Thoracic aorta (tissue), 2 donors: ENCODE measurements around the gene RNFT2. TPM values are rescaled to one million over a fixed set of nuclear protein-coding genes. Genes with fewer than 3 reads are reported as not detected.
A peak's percentile ranks its signal among the peaks of the same experiment; 100 is the strongest.
"Not testable (repeated sequence)": the region's sequence is repeated elsewhere in the genome, so short reads cannot be mapped to it uniquely, and the experiment has no call there.

Experiments
- ATAC-seq: fragments of 150-250 bp; one replicate; pipeline ENCODE4 v1.8.0; 2017; ENCODE audit warnings: low read depth; ENCODE audit not compliant: insufficient number of reproducible peaks, low FRiP score
- DNase-seq: peaks from one replicate; pipeline ENCODE4 v3.0.0-alpha.2; 2020; ENCODE audit warnings: low spot score
- H3K27ac ChIP-seq, 2 donors: fragments of 200-600 bp; sonication (generic); 1 replicate in 1 of 2; 2 replicates in 1 of 2; pipeline ENCODE4 v1.5.1; 2016; ENCODE audit warnings: mild to moderate bottlenecking in 2 of 2, moderate library complexity in 2 of 2
- H3K27me3 ChIP-seq: fragments of 200-600 bp; sonication (generic); replicated peaks from 2 replicates; pipeline ENCODE4 v1.6.0; 2016; ENCODE audit warnings: mild to moderate bottlenecking; ENCODE audit not compliant: insufficient read depth
- H3K36me3 ChIP-seq: fragments of 200-600 bp; sonication (generic); one replicate; pipeline ENCODE4 v1.5.1; 2016
- H3K4me1 ChIP-seq, 2 donors: fragments of 200-600 bp; sonication (generic); 1 replicate in 1 of 2; 2 replicates in 1 of 2; pipeline versions ENCODE4 v1.5.1 to v1.6.0; 2016; ENCODE audit warnings: low read depth in 2 of 2, mild to moderate bottlenecking in 1 of 2; ENCODE audit not compliant: control insufficient read depth in 1 of 2
- H3K4me3 ChIP-seq: fragments of 200-600 bp; sonication (generic); 2 replicates; pipeline ENCODE4 v1.5.1; 2016; ENCODE audit warnings: mild to moderate bottlenecking
- H3K9me3 ChIP-seq: fragments of 200-600 bp; sonication (generic); 2 replicates; pipeline ENCODE4 v1.5.1; 2016
- CTCF ChIP-seq: fragments of 200-600 bp; sonication (generic); IDR thresholded peaks from one replicate; pipeline ENCODE4 v1.5.1; 2019; ENCODE audit warnings: antibody characterized with exemption
- total RNA-seq, 2 donors: library from RNA; depleted of rRNA; stranded (reverse); fragments of >200 nt; gene quantifications; one replicate each; pipeline versions ENCODE4 v1.1.0 to v1.2.3, GENCODE V29; 2016

The RNFT2 gene
- total RNA-seq, 2 donors from 2014 or later: 1.1 to 1.5 TPM

GRCh38 chr12:116736962-116737773 lies 947 bp upstream of the RNFT2 start:
- peaks cover 11 to 17% of the 10 kb centered on the region in 2 donors for H3K4me1 ChIP-seq
- no peaks in the 10 kb centered on the region for H3K36me3 ChIP-seq
- peak overlapping the region; percentile 84 for H3K4me3 ChIP-seq
- no peaks in the 10 kb centered on the region for H3K9me3 ChIP-seq
- DNase-seq (no peak), ATAC-seq (no peak)
- TF ChIP-seq CTCF: no peak
- H3K27me3 ChIP-seq: no peaks in the 10 kb centered on the region
- H3K27ac ChIP-seq: no peak overlapping the region

- ATAC-seq: no peak
- Histone ChIP-seq H3K4me1 (peaks cover 11 to 17% of the 10 kb centered on the region in 2 donors), H3K4me3 (no peak overlapping the region), H3K27ac (no peak overlapping the region), H3K27me3 (no peaks in the 10 kb centered on the region), H3K9me3 (no peaks in the 10 kb centered on the region), H3K36me3 (no peaks in the 10 kb centered on the region)
- no peak for DNase-seq
- TF ChIP-seq CTCF: no peak
Observed at GRCh38 chr12:116739381-116739887, 1.3 kb downstream of the RNFT2 start.

- not testable (repeated sequence) for H3K27me3 ChIP-seq, H3K36me3 ChIP-seq, H3K9me3 ChIP-seq, ATAC-seq, H3K4me3 ChIP-seq, H3K4me1 ChIP-seq, H3K27ac ChIP-seq, DNase-seq
Observed at GRCh38 chr12:116742787-116743186, 4.7 kb downstream of the RNFT2 start.

- no peaks in the 10 kb centered on the region for H3K4me1 ChIP-seq
- TF ChIP-seq CTCF: no peak
- no peak overlapping the region for H3K27ac ChIP-seq
- no peaks in the 10 kb centered on the region for H3K9me3 ChIP-seq
- H3K27me3 ChIP-seq: no peaks in the 10 kb centered on the region
- no peak for DNase-seq
- ATAC-seq: no peak
- no peaks in the 10 kb centered on the region for H3K36me3 ChIP-seq
- no peak overlapping the region for H3K4me3 ChIP-seq
Observed at GRCh38 chr12:116744766-116745165, 6.7 kb downstream of the RNFT2 start.

GRCh38 chr12:116745554-116745953 lies 7.4 kb downstream of the RNFT2 start:
- ATAC-seq: no peak
- Histone ChIP-seq H3K9me3 (no peaks in the 10 kb centered on the region), H3K4me1 (no peaks in the 10 kb centered on the region), H3K36me3 (no peaks in the 10 kb centered on the region), H3K4me3 (no peak overlapping the region), H3K27me3 (no peaks in the 10 kb centered on the region), H3K27ac (no peak overlapping the region)
- no peak for TF ChIP-seq CTCF
- no peak for DNase-seq
